ENCODE data around the gene PRKAA1. TPM values are rescaled to one million over a fixed set of nuclear protein-coding genes. Genes with fewer than 3 reads are reported as not detected.

Gene PRKAA1
- total RNA-seq, 2 experiments from 2014 or later, result 102 to 105 TPM

- Mint-ChIP-seq H3K9me3 (no peaks in the 10 kb centered on the region), H3K36me3 (ENCODE audit: low read depth) (peaks cover 49% of the 10 kb centered on the region), H3K27ac (no peak overlapping the region), H3K27me3 (no peaks in the 10 kb centered on the region), H3K4me1 (ENCODE audit: low read depth) (peaks cover 52% of the 10 kb centered on the region), H3K4me3 (no peak overlapping the region)
- no peak for ATAC-seq (ENCODE audit: poor library complexity)
- no peak for DNase-seq
- Histone ChIP-seq H3K27ac (ENCODE audit: low read depth in 1 of 2, low read length in 2 of 2) (no peak overlapping the region), H3K36me3 (ENCODE audit: insufficient read depth, low read length) (peaks cover 51% of the 10 kb centered on the region), H3K27me3 (ENCODE audit: control insufficient read depth in 1 of 2, insufficient read depth in 2 of 2, low read length in 2 of 2) (no peaks in the 10 kb centered on the region), H3K4me1 (ENCODE audit: insufficient read depth, low read length) (peaks cover 5% of the 10 kb centered on the region), H3K9me3 (ENCODE audit: control insufficient read depth in 1 of 2, insufficient read depth in 1 of 2, low read length in 2 of 2) (no peaks in the 10 kb centered on the region), H3K4me3 (ENCODE audit: low read length) (no peak overlapping the region)
- ChIA-PET POLR2A (interaction anchor here (0.6 kb wide), 1 partner anchor 19 kb away, joined by 3 read pairs; no protein-coding TSS in a partner anchor), CTCF (interaction anchor here (1.5 kb wide), 1 partner anchor 10 kb away, joined by 5 read pairs; no protein-coding TSS in a partner anchor)
- no peak for TF ChIP-seq CTCF (IDR thresholded peaks at IDR 0.05)
- intact Hi-C loops (cut with DNase I, micrococcal nuclease), result no loop called here
These were observed 20.0 kb downstream of the PRKAA1 start for GRCh38 chr5:40778133-40778532.

DNA sequence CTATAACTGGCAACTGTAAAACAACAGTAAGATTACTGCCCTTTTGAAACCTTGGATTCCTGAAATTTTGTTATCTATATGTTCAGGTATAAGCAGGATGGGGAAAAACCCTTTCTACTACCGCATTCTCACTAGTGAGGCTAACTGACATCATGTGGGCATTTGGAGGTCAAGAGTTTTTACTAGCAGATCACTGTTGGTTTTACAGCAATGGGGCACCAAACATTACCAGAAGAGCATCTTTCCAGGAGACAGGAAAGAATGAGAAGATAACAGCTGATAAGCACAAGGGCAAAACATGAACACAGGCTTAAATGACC is 21.6 kb downstream of the PRKAA1 start:
- no peak overlapping the region for H3K4me3 Mint-ChIP-seq
- H3K4me1 ChIP-seq (ENCODE audit: insufficient read depth, low read length), result peaks cover 3% of the 10 kb centered on the region
- intact Hi-C loops (cut with DNase I, micrococcal nuclease), result no loop called here
- no peaks in the 10 kb centered on the region for H3K27me3 ChIP-seq (ENCODE audit: control insufficient read depth in 1 of 2, insufficient read depth in 2 of 2, low read length in 2 of 2)
- H3K27ac ChIP-seq (ENCODE audit: low read depth in 1 of 2, low read length in 2 of 2), result no peak overlapping the region
- H3K4me3 ChIP-seq (ENCODE audit: low read length), result no peak overlapping the region
- ATAC-seq (ENCODE audit: poor library complexity) (no peak), DNase-seq (no peak)
- TF ChIP-seq CTCF (IDR thresholded peaks at IDR 0.05), result no peak
- no peak overlapping the region for H3K27ac Mint-ChIP-seq
- POLR2A ChIA-PET, result no interaction called here
- CTCF ChIA-PET, result no interaction called here
- H3K9me3 Mint-ChIP-seq, result no peaks in the 10 kb centered on the region
- no peaks in the 10 kb centered on the region for H3K27me3 Mint-ChIP-seq
- H3K4me1 Mint-ChIP-seq (ENCODE audit: low read depth), result peaks cover 37% of the 10 kb centered on the region
- H3K36me3 Mint-ChIP-seq (ENCODE audit: low read depth), result peaks cover 62% of the 10 kb centered on the region
- peaks cover 48% of the 10 kb centered on the region for H3K36me3 ChIP-seq (ENCODE audit: insufficient read depth, low read length)
- H3K9me3 ChIP-seq (ENCODE audit: control insufficient read depth in 1 of 2, insufficient read depth in 1 of 2, low read length in 2 of 2), result no peaks in the 10 kb centered on the region

- Histone ChIP-seq H3K27ac (ENCODE audit: low read depth in 1 of 2, low read length in 2 of 2) (no peak overlapping the region), H3K9me3 (ENCODE audit: control insufficient read depth in 1 of 2, insufficient read depth in 1 of 2, low read length in 2 of 2) (no peaks in the 10 kb centered on the region), H3K27me3 (ENCODE audit: control insufficient read depth in 1 of 2, insufficient read depth in 2 of 2, low read length in 2 of 2) (no peaks in the 10 kb centered on the region), H3K4me3 (ENCODE audit: low read length) (no peak overlapping the region), H3K36me3 (ENCODE audit: insufficient read depth, low read length) (peaks cover 54% of the 10 kb centered on the region), H3K4me1 (ENCODE audit: insufficient read depth, low read length) (peaks cover 3% of the 10 kb centered on the region)
- peaks cover 66% of the 10 kb centered on the region for H3K36me3 Mint-ChIP-seq (ENCODE audit: low read depth)
- no peak overlapping the region for H3K27ac Mint-ChIP-seq
- H3K9me3 Mint-ChIP-seq, result no peaks in the 10 kb centered on the region
- no peak for TF ChIP-seq CTCF (IDR thresholded peaks at IDR 0.05)
- CTCF ChIA-PET, result no interaction called here
- no peaks in the 10 kb centered on the region for H3K27me3 Mint-ChIP-seq
- POLR2A ChIA-PET, result no interaction called here
- ATAC-seq (ENCODE audit: poor library complexity) (no peak), DNase-seq (no peak)
- H3K4me3 Mint-ChIP-seq, result no peak overlapping the region
- intact Hi-C loops (cut with DNase I, micrococcal nuclease), result no loop called here
- H3K4me1 Mint-ChIP-seq (ENCODE audit: low read depth), result peaks cover 31% of the 10 kb centered on the region
These were observed 22.1 kb downstream of the PRKAA1 start for GRCh38 chr5:40775846-40776657.
